Peyer's patch (tissue), 4 donors: Measurements from ENCODE around the gene STX10. TPM values are rescaled to one million over a fixed set of nuclear protein-coding genes. Genes with fewer than 3 reads are reported as not detected.

Source experiments
- DNase-seq, 3 donors: peaks; one replicate each; pipeline ENCODE4 v3.0.0-alpha.2; 2017 to 2019
- H3K27ac ChIP-seq, 4 donors: fragments of 200-600 bp; sonication (generic); one replicate each; pipeline ENCODE4 v1.5.1; 2016 to 2019
- H3K27me3 ChIP-seq, 2 donors: fragments of 200-600 bp; sonication (generic); one replicate each; pipeline ENCODE4 v1.5.1; 2019
- H3K36me3 ChIP-seq, 3 donors: fragments of 200-600 bp; sonication (generic); one replicate each; pipeline ENCODE4 v1.5.1; 2016 to 2019
- H3K4me1 ChIP-seq, 4 donors: fragments of 200-600 bp; sonication (generic); one replicate each; pipeline ENCODE4 v1.5.1; 2016 to 2019
- H3K4me3 ChIP-seq, 4 donors: fragments of 200-600 bp; sonication (generic); 1 replicate in 3 of 4; 2 replicates in 1 of 4; pipeline ENCODE4 v1.5.1; 2016 to 2019; ENCODE audit warnings: mild to moderate bottlenecking in 1 of 4
- H3K9me3 ChIP-seq, 4 donors: fragments of 200-600 bp; sonication (generic); one replicate each; pipeline ENCODE4 v1.5.1; 2016 to 2019; ENCODE audit warnings: mild to moderate bottlenecking in 1 of 4
- CTCF ChIP-seq, 6 experiments: fragments of 450-650 bp in 4 of 6; fragments of 200-600 bp in 2 of 6; sonication (generic) in 1 of 6; IDR thresholded peaks; one replicate each; pipeline ENCODE4 v1.5.1; 2017 to 2019; ENCODE audit warnings: antibody characterized with exemption in 6 of 6, mild to moderate bottlenecking in 3 of 6, moderate library complexity in 1 of 6
- POLR2A ChIP-seq, 2 donors: fragments of 450-650 bp; IDR thresholded peaks; one replicate each; pipeline ENCODE4 v1.5.1; 2017; ENCODE audit warnings: antibody characterized with exemption in 2 of 2, mild to moderate bottlenecking in 2 of 2, moderate library complexity in 2 of 2
- total RNA-seq, 4 donors: library from RNA; depleted of rRNA; stranded (reverse); fragments of >200 nt; gene quantifications; one replicate each; pipeline ENCODE4 v1.1.0, GENCODE V29; 2016

STX10 gene
- total RNA-seq, 4 donors from 2014 or later = 78.1 to 199 (median 107) TPM

GRCh38 chr19:13098277-13099072 is 51.7 kb downstream of the STX10 start:
- Histone ChIP-seq H3K36me3 (peaks cover 0 to 8% (median 0%) of the 10 kb centered on the region in 3 donors), H3K27ac (peak overlapping the region; percentile 81 to 92 (median 90)), H3K9me3 (no peaks in the 10 kb centered on the region), H3K4me1 (peaks cover 3 to 70% (median 41%) of the 10 kb centered on the region in 4 donors), H3K27me3 (no peaks in the 10 kb centered on the region), H3K4me3 (peak overlapping the region; percentile 30 to 70 (median 59))
- TF ChIP-seq POLR2A (IDR thresholded peaks at IDR 0.05) = no peak
- TF ChIP-seq CTCF (IDR thresholded peaks at IDR 0.05) = no peak
- peak; percentile 50 to 75 (median 70) for DNase-seq

GRCh38 chr19:13097463-13098258 is 52.5 kb downstream of the STX10 start:
- H3K27ac ChIP-seq = peak overlapping the region; percentile 74 to 92 (median 90)
- TF ChIP-seq POLR2A (IDR thresholded peaks at IDR 0.05) (no peak), CTCF (IDR thresholded peaks at IDR 0.05) (no peak)
- peaks cover 0 to 8% (median 0%) of the 10 kb centered on the region in 3 donors for H3K36me3 ChIP-seq
- peak in 2 of 3 donors; percentile 67 to 70 for DNase-seq
- H3K4me1 ChIP-seq = peaks cover 3 to 62% (median 34%) of the 10 kb centered on the region in 4 donors
- H3K27me3 ChIP-seq = no peaks in the 10 kb centered on the region
- H3K9me3 ChIP-seq = no peaks in the 10 kb centered on the region
- H3K4me3 ChIP-seq = peak overlapping the region; percentile 30 to 70 (median 59)

- no peak for TF ChIP-seq CTCF (IDR thresholded peaks at IDR 0.05)
- TF ChIP-seq POLR2A (IDR thresholded peaks at IDR 0.05) = no peak
- Histone ChIP-seq H3K4me1 (peaks cover 0 to 60% (median 34%) of the 10 kb centered on the region in 4 donors), H3K9me3 (no peaks in the 10 kb centered on the region), H3K27me3 (no peaks in the 10 kb centered on the region), H3K27ac (peak overlapping the region in 3 of 4 donors; percentile 74 to 92 (median 88)), H3K36me3 (peaks cover 0 to 8% (median 0%) of the 10 kb centered on the region in 3 donors), H3K4me3 (peak overlapping the region in 3 of 4 donors; percentile 30 to 66 (median 52))
- no peak for DNase-seq
Observed at GRCh38 chr19:13097033-13097462, 53.1 kb downstream of the STX10 start.

- H3K36me3 ChIP-seq = peaks cover 0 to 8% (median 0%) of the 10 kb centered on the region in 3 donors
- peaks cover 0 to 59% (median 34%) of the 10 kb centered on the region in 4 donors for H3K4me1 ChIP-seq
- TF ChIP-seq CTCF (IDR thresholded peaks at IDR 0.05) = peak in 2 of 6 experiments; percentile 9 to 11
- TF ChIP-seq POLR2A (IDR thresholded peaks at IDR 0.05) = no peak
- DNase-seq = peak in 2 of 3 donors; percentile 57 to 69
- no peaks in the 10 kb centered on the region for H3K27me3 ChIP-seq
- H3K9me3 ChIP-seq = no peaks in the 10 kb centered on the region
- H3K4me3 ChIP-seq = peak overlapping the region in 3 of 4 donors; percentile 18 to 66 (median 27)
- H3K27ac ChIP-seq = peak overlapping the region; percentile 49 to 92 (median 63)
Observed at GRCh38 chr19:13095934-13096927, 53.9 kb downstream of the STX10 start.
